A549 (cell line): ENCODE measurements around the gene ADARB2.

Source experiments
- MYC ChIP-seq: IDR thresholded peaks from 2 replicates; pipeline ENCODE4 v1.6.1; 2012; ENCODE audit warnings: mild to moderate bottlenecking, inconsistent platforms, low read length, improper control_type of control experiment, borderline replicate concordance
- PHF8 ChIP-seq: fragments of 200-600 bp; sonication (generic); IDR thresholded peaks from 2 replicates; pipeline ENCODE4 v1.6.1; 2016; ENCODE audit warnings: low read depth, mild to moderate bottlenecking, antibody characterized with exemption, moderate library complexity, borderline replicate concordance
- RARB ChIP-seq: fragments of 250-450 bp; sonication (Bioruptor Pico); IDR thresholded peaks from 2 replicates; pipeline ENCODE4 v1.8.0; 2021; ENCODE audit warnings: mild to moderate bottlenecking, moderate library complexity
- RFX5 ChIP-seq: fragments of 450-650 bp; IDR thresholded peaks from 2 replicates; pipeline ENCODE4 v1.7.1; 2014; ENCODE audit warnings: antibody characterized with exemption, mild to moderate bottlenecking, moderate library complexity
- ZSCAN20 ChIP-seq: fragments of 250-450 bp; sonication (Bioruptor Pico); IDR thresholded peaks from 2 replicates; pipeline ENCODE4 v1.8.0; 2022; ENCODE audit warnings: mild to moderate bottlenecking, moderate library complexity

DNA sequence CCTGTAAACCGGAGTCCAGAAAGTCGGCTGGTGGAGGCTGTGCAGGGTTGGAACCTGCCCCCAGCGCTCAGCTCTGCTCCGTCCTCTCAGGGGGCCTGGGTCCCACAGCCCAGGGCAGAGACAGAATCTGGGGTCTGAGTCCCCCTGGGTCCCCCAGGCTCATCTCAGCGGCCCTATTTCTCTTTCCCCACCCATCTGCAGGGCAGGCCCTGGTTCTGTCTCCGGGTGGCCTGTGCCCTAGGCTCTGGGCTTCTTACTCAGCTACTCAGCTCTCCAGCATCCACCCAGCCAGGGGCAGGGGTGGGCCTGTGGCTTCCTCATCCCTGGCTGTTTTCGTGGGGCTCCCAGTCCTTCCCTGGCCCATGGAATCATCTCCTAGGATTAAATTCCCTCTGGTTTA is 183.4 kb downstream of the ADARB2 start:
- TF ChIP-seq RARB (CRISPR knock-in tag): no peak
- TF ChIP-seq PHF8: no peak
- no peak for TF ChIP-seq MYC
- no peak for TF ChIP-seq ZSCAN20 (CRISPR knock-in tag)
- TF ChIP-seq RFX5: no peak
